Stimulated activated CD4-positive, alpha-beta T cell treated with anti-CD3 and anti-CD28 coated beads, TNF-alpha, amount 100 ng/mL, for 48 hours (primary cell): ENCODE measurements around the gene BDH1.

ENCODE experiments used
- DNase-seq, 3 donors: peaks; one replicate each; pipeline ENCODE4 v3.0.0-alpha.2; 2020; ENCODE audit warnings: low read depth in 3 of 3

The BDH1 gene

GRCh38 chr3:197549261-197549885 is 6.4 kb downstream of the BDH1 start:
- no peak for DNase-seq

GRCh38 chr3:197547306-197548011 is 8.3 kb downstream of the BDH1 start:
- DNase-seq, result no peak

GRCh38 chr3:197546307-197547085 is 9.3 kb downstream of the BDH1 start:
- DNase-seq, result no peak

DNA sequence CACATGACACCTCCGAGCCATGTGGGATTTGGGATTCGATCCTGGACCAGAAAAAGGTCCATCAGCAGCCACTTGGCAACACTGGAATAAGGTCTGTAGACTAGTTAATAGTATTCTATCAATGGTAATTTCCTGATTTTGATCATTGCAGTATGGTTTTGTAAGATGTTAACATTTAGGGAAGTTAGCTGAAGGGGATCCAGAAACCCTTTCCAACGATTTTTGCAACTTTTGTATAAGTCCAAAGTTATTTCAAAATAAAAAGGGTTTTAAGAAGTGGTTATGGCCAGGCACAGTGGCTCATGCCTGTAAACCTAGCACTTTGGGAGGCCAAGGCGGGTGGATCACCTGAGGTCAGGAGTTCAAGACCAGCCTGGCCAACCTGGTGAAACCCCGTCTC is 10.2 kb downstream of the BDH1 start:
- no peak for DNase-seq

GRCh38 chr3:197545101-197545500 is 10.7 kb downstream of the BDH1 start:
- no peak for DNase-seq

- DNase-seq, result no peak
Observed at GRCh38 chr3:197542741-197543454, 12.9 kb downstream of the BDH1 start.

DNA sequence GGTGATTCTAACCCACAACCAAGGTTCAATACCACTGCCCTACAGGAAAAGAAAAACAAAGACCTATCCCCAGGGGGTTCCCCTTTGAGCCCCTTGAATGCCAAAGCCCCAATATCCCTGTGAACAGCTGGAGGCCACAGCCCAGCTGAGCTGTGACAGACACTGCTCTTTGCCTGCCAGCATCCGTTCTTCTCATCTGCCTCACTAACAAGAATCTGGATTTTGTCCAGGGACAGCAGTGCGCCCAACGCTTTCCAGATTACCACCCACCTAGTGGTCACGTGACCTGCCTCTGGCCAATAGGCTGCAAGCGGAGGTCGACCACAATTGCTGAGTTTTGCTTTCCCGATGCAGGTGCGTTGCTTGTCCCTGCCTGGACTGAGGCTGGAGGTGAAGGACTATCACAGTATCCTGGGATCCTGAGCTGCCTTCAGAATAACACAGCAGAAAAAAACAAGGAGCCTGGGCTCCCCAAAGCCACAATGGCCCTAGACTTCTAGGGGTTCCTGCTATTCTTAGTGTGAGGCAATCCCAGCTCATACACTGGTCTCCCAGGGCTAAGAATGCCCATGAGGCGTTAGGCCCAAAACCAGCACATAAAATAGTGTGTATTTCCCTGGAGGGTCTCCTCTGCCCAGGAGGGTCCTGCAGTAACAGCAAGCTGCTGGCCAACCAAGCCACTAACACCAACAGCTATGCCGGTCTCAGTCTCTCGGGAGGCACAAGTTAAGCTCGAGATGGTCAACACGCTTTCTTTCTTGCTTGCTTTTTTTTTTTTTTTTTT is 13.8 kb downstream of the BDH1 start:
- DNase-seq, result no peak

GRCh38 chr3:197540961-197541377 is 14.8 kb downstream of the BDH1 start:
- no peak for DNase-seq

- DNase-seq, result no peak
Observed at GRCh38 chr3:197539651-197540051, 16.1 kb downstream of the BDH1 start.

DNA sequence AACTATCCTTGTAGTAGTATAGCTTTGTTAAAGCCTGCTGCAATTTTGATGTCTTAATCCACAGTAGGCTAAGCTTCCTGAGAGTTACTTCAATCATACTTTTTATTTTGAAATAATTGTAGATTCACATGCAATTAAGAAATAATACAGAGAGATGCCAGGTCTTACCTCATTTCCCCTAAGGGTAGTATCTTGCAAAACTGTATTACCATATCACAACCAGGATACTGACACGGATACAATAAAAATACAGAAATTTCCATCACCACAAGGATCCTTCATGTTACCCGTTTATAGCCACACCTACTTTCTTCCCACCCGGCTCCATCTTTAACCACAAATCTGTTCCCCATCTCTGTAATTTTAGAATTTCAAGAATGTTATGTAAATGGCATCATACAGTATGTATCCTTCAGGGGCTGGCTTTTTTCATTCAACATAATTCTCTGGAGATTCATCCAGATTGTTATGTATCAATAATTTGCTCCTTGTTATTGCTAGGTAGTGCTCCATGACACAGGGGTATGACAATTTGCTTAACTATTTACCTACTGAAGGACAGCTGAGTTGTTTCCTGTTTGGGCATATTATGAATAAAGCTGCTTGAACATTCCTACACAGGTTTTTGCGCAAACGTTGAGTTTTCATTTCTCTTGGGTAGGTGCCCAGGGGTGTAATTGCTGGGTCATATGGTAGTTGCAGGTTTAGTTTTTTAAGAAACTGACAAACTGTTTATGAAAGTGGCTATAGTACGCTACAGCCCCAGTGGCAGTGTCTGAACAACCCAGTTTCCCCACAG is 21.6 kb downstream of the BDH1 start:
- no peak for DNase-seq

DNA sequence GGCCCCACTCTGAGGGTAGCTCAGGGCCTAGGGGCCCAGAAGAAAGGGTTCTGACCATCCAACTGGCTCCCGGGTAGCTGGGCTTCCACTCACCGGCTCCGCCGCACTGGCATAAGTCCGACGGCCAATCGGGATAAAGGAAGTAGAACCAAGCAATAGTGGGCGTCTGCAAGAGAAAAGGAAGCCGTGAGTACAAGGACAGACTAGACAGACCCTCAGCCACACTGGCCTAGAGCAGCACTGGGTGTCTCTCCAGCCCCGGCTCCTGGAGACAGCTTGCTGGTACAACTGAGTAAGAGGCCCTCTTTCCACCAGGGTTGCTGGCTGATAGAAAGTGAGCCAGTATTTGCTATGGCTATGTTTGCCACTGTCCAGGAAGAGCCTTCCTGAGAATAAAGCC is 22.4 kb downstream of the BDH1 start:
- no peak for DNase-seq

DNA sequence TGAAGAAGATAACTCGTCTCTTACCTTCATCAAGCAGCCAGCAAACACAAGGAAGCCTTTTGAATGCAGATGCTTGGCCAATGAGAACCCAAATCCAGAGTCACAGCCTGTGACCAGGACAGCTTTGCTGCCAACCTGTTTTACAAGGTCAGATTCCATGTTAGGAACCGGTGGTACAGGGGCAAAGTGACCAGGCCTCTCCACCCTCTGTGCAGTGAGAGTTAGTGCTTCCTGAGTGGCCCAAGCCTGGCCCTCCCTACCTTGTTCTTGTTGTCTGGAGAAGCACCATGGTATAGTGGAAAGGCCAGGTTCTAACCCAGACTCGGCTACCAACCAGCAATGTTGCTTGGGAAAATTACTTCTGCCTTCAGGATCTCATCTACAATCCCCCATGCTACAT is 23.4 kb downstream of the BDH1 start:
- no peak for DNase-seq

DNA sequence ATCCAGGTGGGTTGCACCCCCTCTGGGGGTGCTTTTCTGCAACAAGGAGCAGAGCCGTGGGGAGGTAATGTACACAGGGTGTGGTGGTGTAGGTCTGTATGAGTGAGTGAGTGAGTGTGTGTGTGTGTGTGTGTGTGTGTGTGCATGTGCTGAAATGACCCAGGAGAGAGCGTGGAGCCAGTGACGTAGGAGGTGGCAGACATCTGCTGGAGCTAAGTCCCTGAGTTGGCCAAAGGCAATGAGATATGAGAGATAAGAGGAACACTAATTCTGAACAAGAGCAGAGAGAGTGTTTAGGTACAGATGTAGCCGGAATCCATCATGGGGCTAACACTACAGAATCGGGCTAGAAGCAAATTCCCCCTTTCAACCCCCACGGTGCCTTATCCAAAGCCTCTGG is 27.6 kb downstream of the BDH1 start:
- DNase-seq, result no peak

- DNase-seq, result no peak
Observed at GRCh38 chr3:197527569-197527968, 28.2 kb downstream of the BDH1 start.

- DNase-seq, result no peak
Observed at GRCh38 chr3:197525706-197526105, 30.1 kb downstream of the BDH1 start.

- no peak for DNase-seq
Observed at GRCh38 chr3:197524128-197524527, 31.6 kb downstream of the BDH1 start.

DNA sequence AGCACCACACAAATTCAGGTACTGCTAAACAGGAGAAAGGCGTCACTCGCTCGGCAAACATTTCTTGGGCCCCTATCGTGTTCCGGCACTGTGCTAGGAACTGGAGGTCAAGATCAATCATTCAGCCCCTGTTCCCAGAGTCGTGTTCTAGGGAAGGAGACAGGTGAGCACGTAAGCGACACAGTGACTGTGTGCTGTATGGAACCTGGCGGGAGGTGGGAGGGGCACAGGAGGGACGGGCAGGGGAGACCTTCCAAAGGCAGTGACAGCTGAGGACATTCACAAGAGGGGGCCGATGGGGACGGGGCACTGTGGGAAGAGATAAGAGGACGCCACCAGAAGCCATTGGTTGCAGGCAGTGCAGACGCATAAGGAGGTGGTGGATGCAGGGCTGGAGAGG is 32.2 kb downstream of the BDH1 start:
- DNase-seq, result no peak

DNA sequence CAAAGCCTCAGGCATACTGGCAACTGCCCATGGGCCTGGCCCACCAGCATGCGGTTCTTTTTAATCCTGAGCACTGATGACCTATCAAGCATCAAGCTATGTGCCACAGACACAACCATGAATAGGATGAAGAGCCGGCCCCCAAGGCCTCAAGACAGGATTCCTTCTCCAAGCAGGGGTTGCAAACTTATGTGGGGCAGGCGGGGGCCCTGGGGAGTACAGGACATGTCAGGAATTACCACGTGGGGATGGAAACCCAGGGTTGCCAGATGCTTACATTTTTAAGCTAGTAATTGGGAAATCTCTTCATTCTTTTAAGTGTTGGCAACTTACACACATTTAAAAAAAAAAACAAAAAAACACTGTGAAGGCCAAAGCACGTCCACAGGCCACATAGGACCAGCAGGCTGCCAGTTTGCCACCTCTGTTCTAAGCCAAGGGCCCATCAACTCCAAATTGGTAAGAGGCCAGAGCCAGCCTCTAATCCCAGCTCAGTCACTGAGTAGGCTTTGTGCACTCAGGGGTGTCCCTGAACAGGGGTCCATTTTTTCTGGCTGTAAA is 32.8 kb downstream of the BDH1 start:
- DNase-seq, result no peak

DNA sequence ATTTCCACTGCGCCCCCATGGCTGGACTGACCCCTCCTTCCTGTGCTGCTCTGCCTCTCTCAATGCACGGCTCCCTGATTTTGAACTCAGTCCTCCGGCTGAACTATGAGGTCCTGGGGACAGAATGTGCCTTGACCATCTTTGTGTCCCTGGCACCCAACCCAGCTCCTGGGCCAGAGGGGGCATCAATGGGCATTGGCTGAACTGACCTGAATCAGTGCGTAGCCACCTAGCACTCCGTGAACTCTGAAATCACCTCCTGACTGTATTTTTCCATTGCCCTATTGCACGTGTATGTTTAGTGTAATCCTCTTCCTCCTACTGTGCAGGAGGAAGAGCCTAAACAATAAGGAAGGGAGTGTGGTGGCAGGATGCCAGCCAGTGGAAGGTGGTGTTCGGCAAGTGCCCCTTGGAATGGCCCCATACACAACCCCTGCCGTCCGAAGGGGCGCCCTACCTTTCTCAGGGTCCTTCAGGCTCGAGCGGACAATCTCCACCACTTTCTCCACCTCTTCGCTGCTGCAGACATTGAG is 33.5 kb downstream of the BDH1 start:
- DNase-seq, result no peak
